Activated CD4-positive, alpha-beta T cell treated with anti-CD3 and anti-CD28 coated beads, Interleukin-10, Interleukin-2, amounts not matched to agents 100 ng/mL and 50 ng/mL, durations not matched to agents 16 hours and 8 hours (primary cell): ENCODE measurements around the gene ANKRD33B.
"Not testable (repeated sequence)": the region's sequence is repeated elsewhere in the genome, so short reads cannot be mapped to it uniquely, and the experiment has no call there.

ENCODE experiments used
- DNase-seq: peaks from one replicate; pipeline ENCODE4 v3.0.0-alpha.2; 2020

ANKRD33B gene

DNA sequence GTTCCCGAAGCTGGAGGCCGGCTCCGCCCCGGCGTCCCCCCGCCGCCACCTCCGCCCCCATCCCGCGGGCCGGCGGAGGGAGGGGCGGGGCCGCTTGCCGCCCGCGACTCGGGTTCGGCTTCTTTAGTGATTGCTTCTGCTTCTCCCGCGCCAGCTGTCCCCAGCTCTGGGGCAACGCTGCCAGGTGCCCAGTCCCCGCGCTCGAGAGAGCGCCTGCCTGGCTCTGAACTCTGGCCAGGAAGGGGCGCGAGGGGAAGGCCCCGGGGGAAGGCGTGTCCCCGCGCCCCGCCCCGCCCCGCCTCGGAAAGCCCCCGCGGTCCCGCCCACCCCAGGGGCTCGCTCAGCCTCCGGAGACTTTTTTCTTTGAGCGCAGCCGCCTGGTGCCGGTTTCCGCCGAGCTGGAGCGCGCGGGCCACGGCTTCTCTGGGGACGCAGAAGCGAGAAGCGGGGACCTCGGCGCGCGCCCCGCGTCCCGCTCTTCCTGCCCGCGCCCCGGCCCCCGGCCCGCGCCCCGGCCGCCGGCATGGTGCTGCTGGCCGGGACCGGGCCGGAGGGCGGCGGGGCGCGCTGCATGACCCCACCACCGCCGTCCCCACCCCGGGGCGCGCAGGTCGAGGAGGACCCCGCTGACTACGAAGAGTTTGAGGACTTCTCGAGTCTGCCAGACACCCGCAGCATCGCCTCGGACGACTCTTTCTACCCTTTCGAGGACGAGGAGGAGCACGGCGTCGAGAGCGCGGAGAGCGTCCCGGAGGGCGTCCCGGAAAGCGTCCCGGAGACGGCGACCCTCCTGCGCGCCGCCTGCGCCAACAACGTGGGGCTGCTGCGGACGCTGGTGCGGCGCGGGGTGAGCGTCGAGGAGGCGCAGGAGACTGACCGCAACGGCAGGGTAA lies at the start of gene ANKRD33B:
Gene ANKRD33B, plus strand, starts transcription at position 126 of the 893 bp plus-strand sequence. Its CDS starts 398 bp downstream, at position 524.
- DNase-seq = peak; percentile 90

DNA sequence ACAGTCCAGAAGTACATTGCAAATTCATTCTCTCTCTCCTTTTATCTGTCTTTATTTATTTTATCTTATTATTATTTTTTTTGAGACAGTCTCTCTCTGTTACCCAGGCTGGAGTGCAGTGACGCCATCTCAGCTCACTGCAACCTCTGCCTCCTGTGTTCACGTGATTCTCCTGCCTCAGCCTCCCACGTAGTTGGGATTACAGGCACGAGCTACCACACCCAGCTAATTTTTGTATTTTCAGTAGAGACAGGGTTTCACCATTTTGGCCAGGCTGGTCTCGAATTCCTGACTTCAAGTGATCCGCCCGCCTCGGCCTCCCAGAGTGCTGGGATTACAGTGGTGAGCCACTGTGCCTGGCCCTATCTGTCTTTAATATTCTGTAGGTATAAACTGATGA lies 49.3 kb upstream of the ANKRD33B start:
- DNase-seq = not testable (repeated sequence)

GRCh38 chr5:10515492-10515891 lies 48.4 kb upstream of the ANKRD33B start:
- DNase-seq = no peak

GRCh38 chr5:10518347-10518746 lies 45.5 kb upstream of the ANKRD33B start:
- DNase-seq = no peak

- no peak for DNase-seq
These were observed 44.1 kb upstream of the ANKRD33B start for GRCh38 chr5:10519729-10520128.

- no peak for DNase-seq
These were observed 43.2 kb upstream of the ANKRD33B start for GRCh38 chr5:10520706-10521105.

- DNase-seq = no peak
These were observed 42.2 kb upstream of the ANKRD33B start for GRCh38 chr5:10521466-10522223.

DNA sequence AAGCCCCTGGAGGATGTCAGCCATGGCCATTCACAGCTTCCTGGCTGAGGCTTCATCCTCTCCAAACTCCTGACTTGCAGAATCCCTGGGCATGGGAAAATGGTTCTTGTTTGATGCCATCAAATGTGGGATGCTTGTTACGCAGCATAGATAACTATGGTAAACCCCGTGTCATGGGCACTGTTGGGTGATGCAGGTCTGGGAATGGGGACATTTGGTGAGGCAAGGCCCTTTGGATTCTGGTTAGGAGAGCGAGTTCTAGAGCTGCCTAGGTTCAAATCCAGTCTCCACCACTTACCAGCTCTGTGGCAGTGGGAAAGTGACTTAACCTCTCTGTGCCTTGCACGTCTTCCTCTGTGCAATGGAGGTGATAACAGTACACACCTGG lies 41.7 kb upstream of the ANKRD33B start:
- no peak for DNase-seq

DNA sequence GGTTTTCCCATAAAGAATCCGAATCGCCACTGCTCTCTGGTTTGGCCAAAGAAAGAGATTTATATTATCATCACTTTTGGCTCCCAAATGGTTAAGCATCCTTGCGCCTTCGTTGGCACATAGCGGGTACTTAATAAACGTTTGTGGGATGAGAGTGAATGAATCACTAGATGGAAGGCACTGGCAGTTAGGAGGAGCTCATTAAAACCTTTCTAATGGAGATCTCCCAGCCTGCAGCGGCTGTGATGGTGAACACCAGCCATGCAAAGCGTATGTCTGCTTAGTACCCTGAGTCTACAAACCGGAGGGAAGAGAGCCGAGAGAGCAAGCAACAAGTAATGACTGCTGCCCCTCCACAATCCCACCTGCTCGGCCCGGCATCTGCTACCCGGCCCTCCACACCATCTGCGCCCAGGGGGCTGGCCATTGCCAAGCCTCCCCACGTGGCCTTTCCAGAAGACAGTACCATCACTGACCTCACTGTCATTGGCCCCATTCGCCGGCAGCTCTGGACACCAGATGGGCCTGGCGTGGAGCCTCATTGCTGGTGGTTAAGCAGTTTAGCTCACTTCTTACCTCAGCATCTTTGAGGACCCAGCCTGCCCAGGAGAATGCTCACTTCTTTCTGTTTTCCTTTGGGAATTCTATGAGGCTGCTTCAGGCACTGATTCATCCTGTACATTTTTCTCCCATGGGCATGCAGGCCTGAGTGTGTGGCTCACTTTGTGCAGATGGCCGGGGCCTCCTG lies 39.3 kb upstream of the ANKRD33B start:
- DNase-seq = no peak

DNA sequence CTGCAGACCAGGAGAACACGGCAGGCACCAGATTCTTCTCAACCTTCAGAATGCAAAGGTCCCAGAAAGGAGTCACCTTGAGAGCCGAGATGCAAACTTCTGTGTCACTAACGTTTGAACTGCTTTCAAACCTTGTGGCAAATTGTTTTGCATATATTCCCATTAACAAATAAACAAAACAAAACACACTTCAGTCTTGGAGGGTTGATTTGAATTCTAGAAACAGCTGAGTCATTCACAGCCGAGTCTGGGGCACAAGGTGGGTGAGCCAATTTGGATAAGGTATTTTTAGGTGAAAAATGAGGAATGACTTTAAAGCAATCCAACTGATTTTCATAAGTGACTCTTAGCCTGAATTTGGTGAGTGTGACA lies 38.8 kb upstream of the ANKRD33B start:
- DNase-seq = no peak

GRCh38 chr5:10527281-10527950 lies 36.5 kb upstream of the ANKRD33B start:
- no peak for DNase-seq

GRCh38 chr5:10528056-10528816 lies 35.6 kb upstream of the ANKRD33B start:
- DNase-seq = no peak

GRCh38 chr5:10528827-10529226 lies 35.0 kb upstream of the ANKRD33B start:
- no peak for DNase-seq

- DNase-seq = no peak
These were observed 33.1 kb upstream of the ANKRD33B start for GRCh38 chr5:10530601-10531320.

DNA sequence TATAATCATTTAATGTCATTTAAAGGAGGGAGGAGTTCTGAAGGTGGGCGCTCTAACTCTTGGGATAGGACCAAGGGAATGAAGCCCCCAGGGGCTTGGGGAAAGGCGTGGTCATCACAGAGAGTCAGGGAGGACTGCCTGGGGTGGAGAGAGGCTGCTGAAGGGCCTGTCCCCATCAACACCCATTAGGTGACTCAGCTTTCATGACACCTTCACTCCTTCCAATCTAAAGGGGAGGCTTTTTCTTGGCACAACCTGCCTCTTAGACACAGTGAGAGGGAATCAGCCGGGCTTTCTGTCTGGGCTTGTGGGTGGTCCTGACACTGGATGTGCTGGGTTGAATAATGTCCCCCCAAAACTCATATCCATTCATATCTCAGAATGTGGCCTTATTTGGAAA lies 31.4 kb upstream of the ANKRD33B start:
- no peak for DNase-seq

DNA sequence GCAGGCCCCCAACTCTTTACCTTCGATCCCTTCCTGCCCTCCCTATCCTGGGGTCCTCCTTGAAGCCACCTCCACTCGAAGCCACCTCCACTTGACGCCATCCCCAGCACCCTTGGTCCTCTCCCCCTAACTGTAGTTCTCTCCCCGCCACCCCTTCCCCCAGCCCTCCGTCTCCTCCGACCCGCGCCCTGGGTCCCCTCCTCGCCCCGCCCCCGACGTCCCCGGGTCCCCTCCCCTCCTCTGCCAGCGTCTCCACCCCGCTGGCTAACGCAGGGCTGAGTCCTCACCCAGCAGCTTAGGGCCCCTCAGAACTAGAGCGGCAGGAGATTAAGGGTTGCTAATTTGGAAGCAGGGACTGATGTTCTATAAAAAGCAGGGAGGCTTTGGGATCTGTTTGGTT lies 30.6 kb upstream of the ANKRD33B start:
- no peak for DNase-seq

DNA sequence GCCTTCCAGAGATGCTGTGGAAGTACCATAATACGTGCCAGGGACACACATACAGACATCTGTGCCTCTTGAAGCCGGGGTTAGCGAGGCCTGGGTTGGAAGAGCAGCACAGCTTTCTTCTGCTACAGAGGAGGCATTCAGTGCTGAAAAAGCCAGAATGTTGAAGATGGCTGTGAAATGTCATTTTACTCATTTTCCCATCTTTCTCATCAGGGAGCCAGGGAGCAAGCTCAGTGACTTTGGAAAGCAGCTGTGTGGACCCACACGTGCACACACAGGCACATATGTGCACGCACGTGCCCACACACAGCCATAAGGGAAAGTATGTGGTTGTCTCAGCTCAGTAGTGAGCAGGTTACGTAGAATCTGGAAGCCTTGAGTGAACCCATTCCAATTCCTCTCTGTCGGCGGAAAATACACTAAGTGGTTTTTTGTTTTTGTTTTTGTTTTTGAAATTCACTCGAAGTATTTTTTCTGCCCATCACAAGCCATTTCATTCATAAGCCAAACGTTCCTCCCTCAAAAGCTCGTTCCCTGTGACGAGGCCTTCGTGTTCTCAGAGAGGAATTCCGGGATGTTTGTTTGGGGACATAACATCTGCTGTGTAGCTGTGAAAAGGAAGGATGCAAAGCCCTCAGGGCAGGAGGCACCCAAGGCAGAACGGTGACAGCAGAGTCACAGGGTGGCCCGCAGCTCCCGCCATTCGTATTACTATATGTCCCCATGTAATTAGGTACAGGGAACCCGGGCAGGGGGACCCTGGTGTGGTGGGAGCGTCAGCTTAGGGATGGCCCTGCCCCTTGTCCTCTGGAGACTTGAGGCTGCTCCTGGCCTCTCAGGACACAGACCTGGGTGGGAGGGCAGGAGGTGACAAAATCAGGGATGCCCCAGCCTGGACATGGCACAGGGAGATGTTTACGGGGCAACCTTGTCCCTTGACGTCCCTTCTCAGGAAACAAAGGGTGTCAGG lies 29.0 kb upstream of the ANKRD33B start:
- no peak for DNase-seq

GRCh38 chr5:10536511-10536910 lies 27.4 kb upstream of the ANKRD33B start:
- no peak for DNase-seq

DNA sequence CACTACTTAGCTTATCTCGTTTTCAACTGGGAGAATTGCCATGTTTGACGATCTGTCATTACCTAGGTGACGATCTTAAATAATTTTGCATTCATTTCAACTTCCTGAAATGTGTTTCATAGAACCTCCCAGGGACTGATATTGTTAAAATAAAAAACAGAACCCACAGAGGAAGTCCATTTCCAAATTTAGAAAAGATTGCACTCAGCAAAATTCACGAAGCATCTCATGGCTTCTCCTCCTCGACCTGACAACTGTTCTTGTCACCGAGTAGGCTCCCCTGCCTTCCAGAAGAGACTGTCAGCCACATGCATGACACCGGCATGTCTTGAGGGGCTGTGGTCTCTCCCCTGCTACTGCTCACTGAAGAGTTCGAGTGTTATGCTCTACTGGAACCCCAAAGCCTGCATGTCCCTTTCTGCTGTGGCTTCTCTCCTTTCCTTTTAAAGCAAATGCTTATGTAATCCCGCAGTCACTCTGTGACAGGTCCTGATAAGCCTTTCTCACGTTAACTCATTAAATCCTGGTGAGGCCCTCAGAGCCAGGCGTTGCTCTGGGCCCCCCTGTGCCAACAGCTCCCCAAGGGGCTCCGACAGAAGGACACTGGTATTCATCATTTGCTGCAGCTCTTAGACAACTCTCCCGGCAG lies 26.8 kb upstream of the ANKRD33B start:
- no peak for DNase-seq

- no peak for DNase-seq
These were observed 26.2 kb upstream of the ANKRD33B start for GRCh38 chr5:10537624-10538023.
